WTC11 (cell line): ENCODE results near the gene FKBP4.

Experiments
- ATF2 ChIP-seq: sonication (generic); formaldehyde crosslinking; IDR thresholded peaks from 2 replicates; pipeline ENCODE4 v1.8.1; 2022; ENCODE audit warnings: low read depth, missing genetic modification reagents, borderline replicate concordance
- CTCF ChIP-seq: fragments of 200-600 bp; IDR thresholded peaks from 2 replicates; pipeline ENCODE4 v1.8.0; 2022; ENCODE audit warnings: antibody characterized with exemption
- FOXK1 ChIP-seq: sonication (generic); formaldehyde crosslinking; IDR thresholded peaks from 2 replicates; pipeline ENCODE4 v1.8.0; 2022; ENCODE audit warnings: mild to moderate bottlenecking, moderate library complexity, missing genetic modification reagents
- MAX ChIP-seq: sonication (generic); formaldehyde crosslinking; IDR thresholded peaks from 2 replicates; pipeline ENCODE4 v1.8.0; 2022; ENCODE audit warnings: mild to moderate bottlenecking, missing genetic modification reagents
- TCF7 ChIP-seq: sonication (generic); formaldehyde crosslinking; IDR thresholded peaks from 2 replicates; pipeline ENCODE4 v1.8.0; 2022; ENCODE audit warnings: mild to moderate bottlenecking, low read depth, missing genetic modification reagents, moderate library complexity
- ZBTB43 ChIP-seq: sonication (generic); formaldehyde crosslinking; IDR thresholded peaks from 2 replicates; pipeline ENCODE4 v1.8.1; 2023; ENCODE audit warnings: mild to moderate bottlenecking, missing genetic modification reagents

- TF ChIP-seq MAX (CRISPR knock-in tag) (no peak), ZBTB43 (no peak), CTCF (no peak), FOXK1 (CRISPR knock-in tag) (no peak), TCF7 (CRISPR knock-in tag) (no peak), ATF2 (no peak)
Measured at GRCh38 chr12:2836574-2836973, 41.8 kb downstream of the FKBP4 start.
